ENCODE data around the gene NOX3.

NOX3 gene

GRCh38 chr6:155419161-155419560 is 36.5 kb downstream of the NOX3 start:
- H3K4me3 ChIP-seq (ENCODE audit: low read depth, low read length) = no peak overlapping the region
- TF ChIP-seq CTCF (IDR thresholded peaks at IDR 0.05; ENCODE audit: borderline replicate concordance, insufficient read depth, low read depth, low read length) = no peak

GRCh38 chr6:155418017-155418761 is 37.5 kb downstream of the NOX3 start:
- no peak overlapping the region for H3K4me3 ChIP-seq (ENCODE audit: low read depth, low read length)
- no peak for TF ChIP-seq CTCF (IDR thresholded peaks at IDR 0.05; ENCODE audit: borderline replicate concordance, insufficient read depth, low read depth, low read length)

- H3K4me3 ChIP-seq (ENCODE audit: low read depth, low read length) = no peak overlapping the region
- no peak for TF ChIP-seq CTCF (IDR thresholded peaks at IDR 0.05; ENCODE audit: borderline replicate concordance, insufficient read depth, low read depth, low read length)
Observed at GRCh38 chr6:155417454-155417853, 38.2 kb downstream of the NOX3 start.

GRCh38 chr6:155415953-155416352 is 39.7 kb downstream of the NOX3 start:
- TF ChIP-seq CTCF (IDR thresholded peaks at IDR 0.05; ENCODE audit: borderline replicate concordance, insufficient read depth, low read depth, low read length) = no peak
- no peak overlapping the region for H3K4me3 ChIP-seq (ENCODE audit: low read depth, low read length)

GRCh38 chr6:155414049-155414448 is 41.6 kb downstream of the NOX3 start:
- TF ChIP-seq CTCF (IDR thresholded peaks at IDR 0.05; ENCODE audit: borderline replicate concordance, insufficient read depth, low read depth, low read length) = no peak
- H3K4me3 ChIP-seq (ENCODE audit: low read depth, low read length) = no peak overlapping the region

GRCh38 chr6:155412335-155412734 is 43.3 kb downstream of the NOX3 start:
- H3K4me3 ChIP-seq (ENCODE audit: low read depth, low read length) = no peak overlapping the region
- no peak for TF ChIP-seq CTCF (IDR thresholded peaks at IDR 0.05; ENCODE audit: borderline replicate concordance, insufficient read depth, low read depth, low read length)

Data from GM12875 (cell line).